ENCODE results near the gene SCAPER.

Gene SCAPER

DNA sequence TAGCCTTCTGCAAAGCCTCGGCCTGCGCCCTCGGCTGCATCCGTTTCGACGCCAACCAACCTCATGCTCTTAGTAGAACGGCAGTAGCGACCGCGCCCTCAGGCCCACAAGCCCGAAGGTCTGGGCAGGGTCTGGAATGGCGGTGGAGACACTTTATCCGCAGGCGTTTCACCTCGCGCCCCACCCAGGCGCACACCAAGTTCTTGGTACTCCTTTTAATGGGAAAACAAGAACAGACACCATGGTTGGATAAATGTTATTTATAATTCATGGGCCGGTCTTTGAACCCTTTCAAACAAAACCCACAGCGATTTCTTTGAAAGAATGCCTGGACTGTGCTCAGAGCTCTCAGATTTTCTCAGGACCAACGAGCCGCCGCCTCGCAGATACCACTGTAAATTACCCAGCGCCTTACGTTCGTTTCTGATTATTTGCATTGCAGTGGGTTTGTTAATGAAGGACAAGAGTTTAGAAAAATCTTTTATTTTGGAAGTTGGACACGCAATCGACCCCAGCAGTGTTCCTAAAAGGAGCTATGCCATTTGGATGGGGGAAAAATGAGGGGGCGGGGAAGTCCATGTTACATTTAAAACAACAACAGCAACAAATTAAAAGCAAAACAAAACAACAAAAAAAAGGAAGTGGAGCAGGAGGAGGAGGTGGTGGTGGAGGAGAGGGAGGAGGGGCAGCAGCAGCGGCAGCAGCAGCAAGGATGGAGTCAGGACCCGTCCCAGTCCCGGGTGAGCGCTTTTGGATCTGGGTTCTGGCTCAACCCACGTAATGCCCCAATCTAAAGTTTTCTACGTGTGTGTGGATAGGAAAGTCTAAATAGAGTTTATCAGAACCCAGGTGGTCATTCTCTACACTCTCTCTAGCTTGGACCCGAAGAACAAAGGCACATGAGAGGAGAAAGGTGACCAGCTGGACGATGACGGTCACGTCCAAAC, 569.6 kb downstream of the SCAPER start:
- no peaks in the 10 kb centered on the region for H3K27me3 ChIP-seq (ENCODE audit: insufficient read depth, poor library complexity, severe bottlenecking)
- TF ChIP-seq POLR2AphosphoS5 (IDR thresholded peaks at IDR 0.05; ENCODE audit: low read depth) (no peak), GABPA (IDR thresholded peaks at IDR 0.05; ENCODE audit: low read depth) (no peak), SPI1 (IDR thresholded peaks at IDR 0.05; ENCODE audit: borderline replicate concordance, low read depth) (peak; percentile 96)
- TF ChIP-seq, protein P1, sequence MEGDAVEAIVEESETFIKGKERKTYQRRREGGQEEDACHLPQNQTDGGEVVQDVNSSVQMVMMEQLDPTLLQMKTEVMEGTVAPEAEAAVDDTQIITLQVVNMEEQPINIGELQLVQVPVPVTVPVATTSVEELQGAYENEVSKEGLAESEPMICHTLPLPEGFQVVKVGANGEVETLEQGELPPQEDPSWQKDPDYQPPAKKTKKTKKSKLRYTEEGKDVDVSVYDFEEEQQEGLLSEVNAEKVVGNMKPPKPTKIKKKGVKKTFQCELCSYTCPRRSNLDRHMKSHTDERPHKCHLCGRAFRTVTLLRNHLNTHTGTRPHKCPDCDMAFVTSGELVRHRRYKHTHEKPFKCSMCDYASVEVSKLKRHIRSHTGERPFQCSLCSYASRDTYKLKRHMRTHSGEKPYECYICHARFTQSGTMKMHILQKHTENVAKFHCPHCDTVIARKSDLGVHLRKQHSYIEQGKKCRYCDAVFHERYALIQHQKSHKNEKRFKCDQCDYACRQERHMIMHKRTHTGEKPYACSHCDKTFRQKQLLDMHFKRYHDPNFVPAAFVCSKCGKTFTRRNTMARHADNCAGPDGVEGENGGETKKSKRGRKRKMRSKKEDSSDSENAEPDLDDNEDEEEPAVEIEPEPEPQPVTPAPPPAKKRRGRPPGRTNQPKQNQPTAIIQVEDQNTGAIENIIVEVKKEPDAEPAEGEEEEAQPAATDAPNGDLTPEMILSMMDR (IDR thresholded peaks at IDR 0.05; ENCODE audit: insufficient read depth, low read length), result no peak
- peak overlapping the region; percentile 72 for H3K27ac ChIP-seq (replicated peaks)
- peak in 1 of 2 experiments; percentile 62 for DNase-seq (ENCODE audit: low read depth in 1 of 2, low spot score in 1 of 2)
- H3K4me3 ChIP-seq (replicated peaks; ENCODE audit: insufficient read depth, low read length), result peak overlapping the region; percentile 66

DNA sequence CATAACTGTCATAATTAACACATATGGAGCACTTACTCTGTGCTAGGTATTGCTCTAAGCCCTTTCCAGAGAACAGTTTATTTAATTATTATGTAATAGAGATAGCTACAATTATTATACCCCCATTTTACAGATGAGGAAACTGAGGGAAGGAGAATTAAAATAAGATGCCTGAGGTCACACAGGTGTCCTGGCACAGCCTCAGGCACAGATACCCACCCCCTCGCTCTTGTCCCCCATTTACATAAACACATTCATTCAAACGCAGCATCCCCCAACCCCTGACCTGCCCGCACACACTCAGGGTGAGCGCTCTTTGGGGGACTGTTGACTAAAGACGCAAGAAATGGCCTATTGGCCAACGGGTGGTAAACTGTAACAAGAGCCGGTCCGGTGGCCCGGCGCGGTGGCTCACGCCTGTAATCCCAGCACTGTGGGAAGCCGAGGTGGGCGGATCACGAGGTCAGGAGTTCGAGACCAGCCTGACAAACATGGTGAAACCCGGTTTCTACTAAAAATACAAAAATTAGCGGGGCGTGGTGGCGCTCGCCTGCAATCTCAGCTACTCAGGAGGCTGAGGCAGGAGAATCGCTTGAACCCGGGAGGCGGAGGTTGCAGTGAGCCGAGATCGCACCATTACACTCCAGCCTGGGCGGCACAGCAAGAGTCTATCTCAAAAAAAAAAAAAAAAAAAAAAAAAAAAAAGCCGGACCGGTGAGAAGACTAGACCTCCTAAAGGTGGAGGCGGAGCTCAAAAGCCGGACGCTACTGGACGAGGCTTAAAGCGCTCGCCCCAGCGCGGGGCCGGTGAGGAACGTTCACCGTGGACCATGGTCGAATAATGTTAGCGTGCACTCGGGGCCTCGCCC, 570.5 kb downstream of the SCAPER start:
- Histone ChIP-seq H3K4me3 (replicated peaks; ENCODE audit: insufficient read depth, low read length) (no peak overlapping the region), H3K27ac (replicated peaks) (no peak overlapping the region), H3K27me3 (ENCODE audit: insufficient read depth, poor library complexity, severe bottlenecking) (no peaks in the 10 kb centered on the region)
- TF ChIP-seq, protein P1 (IDR thresholded peaks at IDR 0.05; ENCODE audit: insufficient read depth, low read length), result no peak
- no peak for TF ChIP-seq REST (IDR thresholded peaks at IDR 0.05; ENCODE audit: insufficient replicate concordance, low read depth)
- TF ChIP-seq POLR2AphosphoS5 (IDR thresholded peaks at IDR 0.05; ENCODE audit: low read depth), result no peak
- no peak for TF ChIP-seq GABPA (IDR thresholded peaks at IDR 0.05; ENCODE audit: low read depth)
- no peak for TF ChIP-seq SPI1 (IDR thresholded peaks at IDR 0.05; ENCODE audit: borderline replicate concordance, low read depth)
- no peak for DNase-seq (ENCODE audit: low read depth in 1 of 2, low spot score in 1 of 2)

DNA sequence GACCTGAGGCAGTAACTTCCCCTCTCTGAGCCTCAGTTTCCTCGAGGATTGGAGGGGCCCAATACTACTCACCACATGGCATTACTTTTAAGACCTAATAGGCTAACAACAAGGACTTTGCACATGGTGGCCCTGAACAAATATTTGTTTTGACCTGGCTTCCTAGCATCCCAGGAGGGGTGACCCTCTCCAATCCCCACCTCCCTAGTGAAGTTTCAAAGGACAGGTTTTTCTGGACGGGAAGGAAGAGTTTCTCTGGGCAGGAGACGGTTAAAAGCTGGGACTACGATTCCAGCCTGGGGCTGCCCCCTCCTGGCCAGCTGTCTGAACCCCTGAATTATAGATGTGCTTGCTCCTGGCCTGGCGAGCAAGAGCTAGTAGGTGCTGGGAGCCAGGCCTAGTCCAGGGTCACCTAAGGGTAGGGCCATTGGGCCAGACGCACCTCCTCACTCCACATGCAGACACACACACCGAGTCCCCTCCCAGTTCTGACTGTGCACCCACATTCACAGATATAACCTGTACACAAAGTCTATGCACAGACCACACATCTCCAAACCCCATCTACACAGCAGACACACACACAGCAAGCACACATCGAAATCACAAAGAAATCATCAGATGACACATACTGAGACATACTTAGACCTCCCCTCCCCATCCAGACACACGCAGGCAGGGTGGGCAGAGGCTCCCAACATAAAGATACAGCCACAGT, 571.3 kb downstream of the SCAPER start:
- no peak overlapping the region for H3K4me3 ChIP-seq (replicated peaks; ENCODE audit: insufficient read depth, low read length)
- no peak overlapping the region for H3K27ac ChIP-seq (replicated peaks)
- DNase-seq (ENCODE audit: low read depth in 1 of 2, low spot score in 1 of 2), result peak in 1 of 2 experiments; percentile 26
- no peaks in the 10 kb centered on the region for H3K27me3 ChIP-seq (ENCODE audit: insufficient read depth, poor library complexity, severe bottlenecking)
- TF ChIP-seq REST (IDR thresholded peaks at IDR 0.05; ENCODE audit: insufficient replicate concordance, low read depth) (no peak), GABPA (IDR thresholded peaks at IDR 0.05; ENCODE audit: low read depth) (no peak), SPI1 (IDR thresholded peaks at IDR 0.05; ENCODE audit: borderline replicate concordance, low read depth) (no peak), POLR2AphosphoS5 (IDR thresholded peaks at IDR 0.05; ENCODE audit: low read depth) (no peak)
- TF ChIP-seq, protein P1 (IDR thresholded peaks at IDR 0.05; ENCODE audit: insufficient read depth, low read length), result no peak

All from HL-60 (cell line).